K562 (cell line): ENCODE data around the gene EIF4E1B. TPM values are rescaled to one million over a fixed set of nuclear protein-coding genes. Genes with fewer than 3 reads are reported as not detected.

ENCODE experiments used
- BACH1 ChIP-seq: fragments of 200-800 bp; sonication (Bioruptor generic); IDR thresholded peaks from 2 replicates; pipeline ENCODE4 v1.6.1; 2016; ENCODE audit warnings: missing genetic modification characterization, missing compliant biosample characterization
- BCL6 ChIP-seq: fragments of 250-450 bp; sonication (Bioruptor Pico); IDR thresholded peaks from 2 replicates; pipeline ENCODE4 v1.4.0; 2020
- CAMTA2 ChIP-seq: fragments of 250-450 bp; sonication (Bioruptor Pico); conservative IDR thresholded peaks from 2 replicates; pipeline ENCODE4 v1.5.1; 2022
- CREM ChIP-seq: IDR thresholded peaks from 2 replicates; pipeline ENCODE4 v1.6.1; 2014; ENCODE audit warnings: antibody characterized with exemption, low read depth
- E2F3 ChIP-seq: fragments of 250-450 bp; sonication (Bioruptor Pico); IDR thresholded peaks from 2 replicates; pipeline ENCODE4 v1.4.0; 2020; ENCODE audit warnings: mild to moderate bottlenecking
- ELF2 ChIP-seq: fragments of 250-450 bp; sonication (Bioruptor Pico); IDR thresholded peaks from 2 replicates; pipeline ENCODE4 v1.5.0; 2021; ENCODE audit warnings: mild to moderate bottlenecking
- EP300 ChIP-seq: IDR thresholded peaks from 2 replicates; pipeline ENCODE4 v1.6.1; 2012; ENCODE audit warnings: low read length, improper control_type of control experiment
- GATAD2B ChIP-seq: fragments of 450-650 bp; IDR thresholded peaks from 2 replicates; pipeline ENCODE4 v1.6.1; 2017; ENCODE audit warnings: mild to moderate bottlenecking, borderline replicate concordance
- HNRNPL ChIP-seq: fragments of 200-400 bp; formaldehyde crosslinking; IDR thresholded peaks from 2 replicates; pipeline ENCODE4 v1.6.1; 2017; ENCODE audit warnings: low read depth, mild to moderate bottlenecking, low read length
- JUN ChIP-seq, 2 experiments: sonication (generic) in 1 of 2; formaldehyde crosslinking in 1 of 2; IDR thresholded peaks; 2 replicates each; pipeline versions ENCODE4 v1.6.1 to v1.8.0; 2012 to 2022; ENCODE audit warnings: borderline replicate concordance in 2 of 2, mild to moderate bottlenecking in 2 of 2, improper control_type of control experiment in 1 of 2, low read depth in 1 of 2, low read length in 1 of 2, missing genetic modification reagents in 1 of 2
- MCM2 ChIP-seq: fragments of 450-650 bp; IDR thresholded peaks from 2 replicates; pipeline ENCODE4 v1.6.1; 2017; ENCODE audit warnings: low read depth, mild to moderate bottlenecking
- RBM14 ChIP-seq: fragments of 200-400 bp; formaldehyde crosslinking; IDR thresholded peaks from 2 replicates; pipeline ENCODE4 v1.6.1; 2018; ENCODE audit warnings: low read depth, mild to moderate bottlenecking, low read length, moderate library complexity, borderline replicate concordance; ENCODE audit not compliant: insufficient read depth
- SIN3A ChIP-seq, 2 experiments: fragments of 150-350 bp in 1 of 2; IDR thresholded peaks; 2 replicates each; pipeline ENCODE4 v1.6.1; 2011 to 2016; ENCODE audit warnings: borderline replicate concordance in 2 of 2, low read depth in 2 of 2, low read length in 2 of 2, mild to moderate bottlenecking in 2 of 2, moderate library complexity in 2 of 2; ENCODE audit not compliant: control insufficient read depth in 1 of 2
- STAG1 ChIP-seq: sonication (generic); formaldehyde crosslinking; IDR thresholded peaks from 2 replicates; pipeline ENCODE4 v1.5.0; 2020; ENCODE audit warnings: missing genetic modification reagents, borderline replicate concordance
- TCFL5 ChIP-seq: fragments of 250-450 bp; sonication (Bioruptor Pico); conservative IDR thresholded peaks from 2 replicates; pipeline ENCODE4 v1.6.1; 2021; ENCODE audit warnings: mild to moderate bottlenecking, moderate library complexity, matching md5 sums
- U2AF2 ChIP-seq: fragments of 200-400 bp; formaldehyde crosslinking; optimal IDR thresholded peaks from 2 replicates; pipeline ENCODE3; 2017; ENCODE audit warnings: low read depth, mild to moderate bottlenecking, low read length
- XRCC3 ChIP-seq: fragments of 450-650 bp; IDR thresholded peaks from 2 replicates; pipeline ENCODE4 v1.6.1; 2017; ENCODE audit warnings: mild to moderate bottlenecking, moderate library complexity
- ZBTB2 ChIP-seq: fragments of 450-650 bp; IDR thresholded peaks from 2 replicates; pipeline ENCODE4 v1.6.1; 2016; ENCODE audit warnings: antibody characterized with exemption
- ZFP30 ChIP-seq: fragments of 250-450 bp; sonication (Bioruptor Pico); IDR thresholded peaks from 2 replicates; pipeline ENCODE4 v1.8.0; 2022; ENCODE audit warnings: moderate library complexity, mild to moderate bottlenecking, inconsistent platforms, borderline replicate concordance
- ZKSCAN3 ChIP-seq: fragments of 250-450 bp; sonication (Bioruptor Pico); IDR thresholded peaks from 2 replicates; pipeline ENCODE4 v1.4.0; 2020
- ZNF24 ChIP-seq: fragments of 450-650 bp; IDR thresholded peaks from 2 replicates; pipeline ENCODE4 v1.6.1; 2016
- ZNF274 ChIP-seq: IDR thresholded peaks from 2 replicates; pipeline ENCODE4 v1.6.1; 2011; ENCODE audit warnings: low read depth, mild to moderate bottlenecking, low read length, moderate library complexity, borderline replicate concordance
- ZNF384 ChIP-seq: IDR thresholded peaks from 2 replicates; pipeline ENCODE4 v1.6.1; 2012; ENCODE audit warnings: low read depth, low read length, improper control_type of control experiment
- ZNF408 ChIP-seq: fragments of 250-450 bp; sonication (Bioruptor Pico); IDR thresholded peaks from 2 replicates; pipeline ENCODE4 v1.4.0; 2020; ENCODE audit warnings: low read depth, mild to moderate bottlenecking, moderate library complexity
- ZNF57 ChIP-seq: fragments of 450-650 bp; formaldehyde crosslinking; IDR thresholded peaks from 2 replicates; pipeline ENCODE4 v1.4.0; 2020; ENCODE audit warnings: mild to moderate bottlenecking, moderate library complexity
- ZNF589 ChIP-seq: fragments of 200-800 bp; sonication (Bioruptor generic); IDR thresholded peaks from 2 replicates; pipeline ENCODE4 v1.6.1; 2016; ENCODE audit warnings: low read depth, missing genetic modification characterization, missing compliant biosample characterization
- ZNF740 ChIP-seq, 3 experiments: fragments of 200-800 bp in 1 of 3; sonication (Bioruptor generic) in 1 of 3; sonication (generic) in 1 of 3; formaldehyde crosslinking in 1 of 3; IDR thresholded peaks; 2 replicates each; pipeline versions ENCODE4 v1.6.1 to v1.8.0; 2016 to 2022; ENCODE audit warnings: mild to moderate bottlenecking in 2 of 3, missing compliant biosample characterization in 2 of 3, missing genetic modification characterization in 2 of 3, missing genetic modification reagents in 1 of 3
- polyA plus RNA-seq, 8 experiments: library from polyadenylated mRNA; depleted of rRNA in 4 of 8; stranded (reverse) in 5 of 8; unstranded in 3 of 8; fragments of >200 nt; fragmentation: Nextera tagmentation in 2 of 8; fragmentation: Illumina TruSeq in 1 of 8; extraction: Ambion mirVana in 2 of 8; extraction: Trizol in 1 of 8; gene quantifications; 2 replicates each; pipeline versions ENCODE4 v1.2.1 to v1.2.3, GENCODE V29; 2011 to 2014; ENCODE audit warnings: inconsistent platforms in 1 of 8, missing spikeins in 1 of 8
- total RNA-seq, 7 experiments: library from RNA; depleted of rRNA in 6 of 7; stranded (reverse); fragments of >200 nt in 6 of 7; fragmentation: Illumina TruSeq in 2 of 7; extraction: Trizol in 2 of 7; gene quantifications; 2 replicates each; pipeline versions ENCODE4 v1.2.1 to v1.2.3, GENCODE V29; 2011 to 2021; ENCODE audit warnings: low replicate concordance in 1 of 7

Gene EIF4E1B
- total and polyA plus RNA-seq, 9 of the 15 experiments (the other 6 are each of a cell fraction or from before 2014, with no cell fraction given), result not detected

DNA sequence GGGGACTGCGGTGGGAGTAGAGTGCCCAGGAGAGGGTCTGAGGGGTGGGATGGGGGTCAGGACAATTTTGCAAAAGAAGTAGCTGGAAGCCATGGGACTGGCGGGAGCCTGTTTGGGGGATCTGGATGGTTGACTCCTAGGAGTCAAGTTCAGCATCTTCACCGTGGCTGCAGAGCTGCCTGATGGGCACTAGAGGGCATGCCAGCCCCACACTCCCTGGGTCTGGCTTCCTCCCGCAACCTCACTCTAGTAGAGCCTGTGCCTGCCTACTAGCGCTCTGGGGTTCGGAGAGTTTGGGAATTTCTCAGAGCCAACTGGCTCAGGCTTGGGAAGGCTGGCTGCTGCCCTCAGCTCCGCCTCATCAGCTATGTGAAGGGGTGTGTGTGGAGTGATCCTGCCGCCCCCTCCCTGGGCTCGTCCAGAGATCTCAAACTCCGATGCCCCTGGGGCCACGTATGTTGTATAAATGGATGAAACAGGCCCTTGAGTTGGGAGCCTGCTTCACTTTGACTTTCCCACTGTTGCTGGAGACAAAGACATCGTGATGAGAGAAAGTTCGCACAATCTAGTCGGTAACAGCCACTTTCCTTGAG is 27.6 kb downstream of the EIF4E1B start (continued):
- TF ChIP-seq E2F3 (CRISPR knock-in tag) (no peak), SIN3A (IDR thresholded peaks at IDR 0.05; ENCODE audit: borderline replicate concordance in 2 of 2, control insufficient read depth in 1 of 2, low read depth in 2 of 2, low read length in 2 of 2) (no peak), ZNF740 (CRISPR knock-in tag; IDR thresholded peaks at IDR 0.05) (no peak), ZNF740 (tag; IDR thresholded peaks at IDR 0.05) (no peak), STAG1 (CRISPR knock-in tag) (peak; percentile 91), BCL6 (no peak), CREM (peak; percentile 27; the same call in 1 of the 2 replicates), JUN (IDR thresholded peaks at IDR 0.05; ENCODE audit: borderline replicate concordance, low read depth, low read length) (no peak), JUN (CRISPR knock-in tag; IDR thresholded peaks at IDR 0.05; ENCODE audit: borderline replicate concordance) (no peak), ZKSCAN3 (CRISPR knock-in tag) (no peak), ZNF24 (no peak), GATAD2B (no peak), RBM14 (no peak), ZNF57 (CRISPR knock-in tag) (no peak), ZFP30 (CRISPR knock-in tag) (no peak), ZBTB2 (no peak), ZNF589 (CRISPR knock-in tag) (no peak), BACH1 (tag) (no peak), MCM2 (no peak), XRCC3 (no peak), U2AF2 (no peak), ZNF408 (CRISPR knock-in tag) (no peak), EP300 (no peak), HNRNPL (no peak), ELF2 (CRISPR knock-in tag) (no peak), CAMTA2 (no peak), TCFL5 (CRISPR knock-in tag) (no peak), ZNF384 (no peak), ZNF274 (no peak)
